Peyer's patch (tissue), 4 donors: ENCODE data around the gene EYA3. TPM values are rescaled to one million over a fixed set of nuclear protein-coding genes. Genes with fewer than 3 reads are reported as not detected.
A peak's percentile ranks its signal among the peaks of the same experiment; 100 is the strongest.

ENCODE experiments used
- DNase-seq, 3 donors: peaks; one replicate each; pipeline ENCODE4 v3.0.0-alpha.2; 2017 to 2019
- H3K27ac ChIP-seq, 4 donors: fragments of 200-600 bp; sonication (generic); one replicate each; pipeline ENCODE4 v1.5.1; 2016 to 2019
- H3K27me3 ChIP-seq, 2 donors: fragments of 200-600 bp; sonication (generic); one replicate each; pipeline ENCODE4 v1.5.1; 2019
- H3K36me3 ChIP-seq, 3 donors: fragments of 200-600 bp; sonication (generic); one replicate each; pipeline ENCODE4 v1.5.1; 2016 to 2019
- H3K4me1 ChIP-seq, 4 donors: fragments of 200-600 bp; sonication (generic); one replicate each; pipeline ENCODE4 v1.5.1; 2016 to 2019
- H3K4me3 ChIP-seq, 4 donors: fragments of 200-600 bp; sonication (generic); 1 replicate in 3 of 4; 2 replicates in 1 of 4; pipeline ENCODE4 v1.5.1; 2016 to 2019; ENCODE audit warnings: mild to moderate bottlenecking in 1 of 4
- H3K9me3 ChIP-seq, 4 donors: fragments of 200-600 bp; sonication (generic); one replicate each; pipeline ENCODE4 v1.5.1; 2016 to 2019; ENCODE audit warnings: mild to moderate bottlenecking in 1 of 4
- CTCF ChIP-seq, 6 experiments: fragments of 450-650 bp in 4 of 6; fragments of 200-600 bp in 2 of 6; sonication (generic) in 1 of 6; IDR thresholded peaks; one replicate each; pipeline ENCODE4 v1.5.1; 2017 to 2019; ENCODE audit warnings: antibody characterized with exemption in 6 of 6, mild to moderate bottlenecking in 3 of 6, moderate library complexity in 1 of 6
- POLR2A ChIP-seq, 2 donors: fragments of 450-650 bp; IDR thresholded peaks; one replicate each; pipeline ENCODE4 v1.5.1; 2017; ENCODE audit warnings: antibody characterized with exemption in 2 of 2, mild to moderate bottlenecking in 2 of 2, moderate library complexity in 2 of 2
- total RNA-seq, 4 donors: library from RNA; depleted of rRNA; stranded (reverse); fragments of >200 nt; gene quantifications; one replicate each; pipeline ENCODE4 v1.1.0, GENCODE V29; 2016

EYA3 gene
- total RNA-seq, 4 donors from 2014 or later = 17.1 to 32.2 (median 23.4) TPM

GRCh38 chr1:28066393-28067154, 21.8 kb downstream of the EYA3 start:
- TF ChIP-seq CTCF (IDR thresholded peaks at IDR 0.05) = no peak
- no peak for TF ChIP-seq POLR2A (IDR thresholded peaks at IDR 0.05)
- Histone ChIP-seq H3K36me3 (no peaks in the 10 kb centered on the region), H3K4me3 (no peak overlapping the region), H3K9me3 (no peaks in the 10 kb centered on the region), H3K27ac (no peak overlapping the region), H3K4me1 (peaks cover 0 to 12% (median 0%) of the 10 kb centered on the region in 4 donors), H3K27me3 (no peaks in the 10 kb centered on the region)
- no peak for DNase-seq

DNA sequence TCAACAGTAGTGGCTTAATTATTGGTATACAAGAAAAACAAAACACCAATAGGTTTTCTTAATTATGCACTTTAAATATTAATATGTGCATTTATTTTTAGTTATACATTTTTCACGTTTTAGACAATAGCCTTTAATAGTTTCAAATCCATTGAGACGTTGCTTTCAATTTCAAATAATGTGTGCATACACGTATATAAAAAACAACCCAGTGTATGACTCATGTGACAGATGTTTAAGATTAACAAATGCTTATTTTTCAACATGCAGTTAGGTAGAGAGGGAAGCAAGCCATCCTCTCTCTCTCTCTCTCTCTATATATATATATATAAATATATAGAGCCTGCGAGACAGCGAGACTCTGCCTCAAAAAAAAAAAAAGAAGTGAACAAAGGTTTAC, 24.3 kb downstream of the EYA3 start:
- H3K36me3 ChIP-seq = no peaks in the 10 kb centered on the region
- DNase-seq = no peak
- H3K4me1 ChIP-seq = peaks cover 0 to 6% (median 0%) of the 10 kb centered on the region in 4 donors
- no peak overlapping the region for H3K4me3 ChIP-seq
- TF ChIP-seq CTCF (IDR thresholded peaks at IDR 0.05) (no peak), POLR2A (IDR thresholded peaks at IDR 0.05) (no peak)
- H3K27ac ChIP-seq = no peak overlapping the region
- H3K9me3 ChIP-seq = no peaks in the 10 kb centered on the region
- H3K27me3 ChIP-seq = no peaks in the 10 kb centered on the region

DNA sequence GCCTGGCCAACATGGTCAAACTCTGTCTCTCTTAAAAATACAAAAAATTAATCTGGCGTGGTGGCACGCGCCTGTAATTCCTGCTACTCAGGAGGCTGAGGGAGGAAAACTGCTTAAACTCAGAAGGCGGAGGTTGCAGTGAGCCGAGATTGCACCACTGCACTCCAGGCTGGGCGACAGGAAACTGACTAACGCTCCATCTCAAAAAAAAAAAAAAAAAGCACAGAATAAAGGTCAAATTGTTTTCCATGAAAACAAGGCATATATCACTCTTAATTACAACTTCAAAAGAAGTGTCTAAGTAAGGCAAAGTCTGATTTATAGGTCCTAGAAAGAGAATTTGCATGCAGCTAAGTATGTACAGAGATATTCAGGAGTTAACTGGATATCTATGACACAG, 25.6 kb downstream of the EYA3 start:
- peak in 1 of 3 donors; percentile 51 for DNase-seq
- no peak for TF ChIP-seq POLR2A (IDR thresholded peaks at IDR 0.05)
- no peak for TF ChIP-seq CTCF (IDR thresholded peaks at IDR 0.05)
- peaks cover 0 to 6% (median 0%) of the 10 kb centered on the region in 4 donors for H3K4me1 ChIP-seq
- no peaks in the 10 kb centered on the region for H3K9me3 ChIP-seq
- H3K27me3 ChIP-seq = no peaks in the 10 kb centered on the region
- H3K36me3 ChIP-seq = no peaks in the 10 kb centered on the region
- no peak overlapping the region for H3K4me3 ChIP-seq
- H3K27ac ChIP-seq = peak overlapping the region in 1 of 4 donors; percentile 25

- no peaks in the 10 kb centered on the region for H3K9me3 ChIP-seq
- H3K27ac ChIP-seq = no peak overlapping the region
- no peak for DNase-seq
- H3K4me1 ChIP-seq = no peaks in the 10 kb centered on the region
- no peaks in the 10 kb centered on the region for H3K27me3 ChIP-seq
- no peaks in the 10 kb centered on the region for H3K36me3 ChIP-seq
- TF ChIP-seq CTCF (IDR thresholded peaks at IDR 0.05) (no peak), POLR2A (IDR thresholded peaks at IDR 0.05) (no peak)
- no peak overlapping the region for H3K4me3 ChIP-seq
These were observed 29.2 kb downstream of the EYA3 start for GRCh38 chr1:28058971-28059878.

GRCh38 chr1:28058168-28058567, 30.2 kb downstream of the EYA3 start:
- DNase-seq = no peak
- Histone ChIP-seq H3K9me3 (no peaks in the 10 kb centered on the region), H3K27ac (no peak overlapping the region), H3K36me3 (no peaks in the 10 kb centered on the region), H3K4me3 (no peak overlapping the region), H3K27me3 (no peaks in the 10 kb centered on the region), H3K4me1 (no peaks in the 10 kb centered on the region)
- TF ChIP-seq CTCF (IDR thresholded peaks at IDR 0.05) (no peak), POLR2A (IDR thresholded peaks at IDR 0.05) (no peak)
